Measurements from ENCODE around the gene MAPT.
A peak's percentile ranks its signal among the peaks of the same experiment; 100 is the strongest.
"Not testable (repeated sequence)": the region's sequence is repeated elsewhere in the genome, so short reads cannot be mapped to it uniquely, and the experiment has no call there.

The MAPT gene

GRCh38 chr17:45894022-45894784 lies at the start of gene MAPT:
MAPT (plus strand) TSS chr17:45894554; CDS start chr17:45962338, 67,784 bp downstream.
- peak; percentile 77 for DNase-seq

GRCh38 chr17:45844695-45845375 lies 49.5 kb upstream of the MAPT start, which contains the start of gene SPPL2C:
SPPL2C (plus strand) TSS chr17:45844881; CDS start chr17:45844907, 26 bp downstream.
- no peak for DNase-seq

GRCh38 chr17:45845376-45846185 lies 48.8 kb upstream of the MAPT start:
- DNase-seq = no peak

GRCh38 chr17:45846223-45846622 lies 48.1 kb upstream of the MAPT start:
- DNase-seq = no peak

- DNase-seq = no peak
Measured at GRCh38 chr17:45846646-45847045, 47.7 kb upstream of the MAPT start.

- DNase-seq = no peak
Measured at GRCh38 chr17:45847101-45847500, 47.3 kb upstream of the MAPT start.

- DNase-seq = no peak
Measured at GRCh38 chr17:45847747-45848146, 46.6 kb upstream of the MAPT start.

- no peak for DNase-seq
Measured at GRCh38 chr17:45848405-45848804, 45.9 kb upstream of the MAPT start.

GRCh38 chr17:45848868-45849535 lies 45.4 kb upstream of the MAPT start:
- DNase-seq = no peak

- DNase-seq = no peak
Measured at GRCh38 chr17:45849536-45849990, 44.8 kb upstream of the MAPT start.

GRCh38 chr17:45850011-45850410 lies 44.3 kb upstream of the MAPT start:
- no peak for DNase-seq

- DNase-seq = no peak
Measured at GRCh38 chr17:45850468-45850867, 43.9 kb upstream of the MAPT start.

- no peak for DNase-seq
Measured at GRCh38 chr17:45851022-45851421, 43.3 kb upstream of the MAPT start.

- no peak for DNase-seq
Measured at GRCh38 chr17:45851464-45851863, 42.9 kb upstream of the MAPT start.

- no peak for DNase-seq
Measured at GRCh38 chr17:45851873-45852272, 42.5 kb upstream of the MAPT start.

GRCh38 chr17:45852535-45853297 lies 41.6 kb upstream of the MAPT start:
- DNase-seq = no peak

- no peak for DNase-seq
Measured at GRCh38 chr17:45854209-45854608, 40.1 kb upstream of the MAPT start.

GRCh38 chr17:45855691-45856336 lies 38.5 kb upstream of the MAPT start:
- DNase-seq = no peak

GRCh38 chr17:45857977-45858708 lies 36.2 kb upstream of the MAPT start:
- no peak for DNase-seq

GRCh38 chr17:45861165-45861564 lies 33.2 kb upstream of the MAPT start:
- no peak for DNase-seq

GRCh38 chr17:45862127-45862526 lies 32.2 kb upstream of the MAPT start:
- DNase-seq = not testable (repeated sequence)
